ENCODE results near the gene JAML. TPM values are rescaled to one million over a fixed set of nuclear protein-coding genes. Genes with fewer than 3 reads are reported as not detected.

The JAML gene
- total RNA-seq, 1 experiment from 2014 or later: not detected

Other genes starting within 250 kb of the JAML start
- 0.05 and 0.76 TPM in 2 replicates for gene IL10RA, start 238.6 kb downstream of the JAML start, total RNA-seq (2022)
- gene TMPRSS4, start 147.9 kb downstream of the JAML start, total RNA-seq (2022): 99.9 and 132 TPM in 2 replicates
- gene SMIM35, start 138.0 kb downstream of the JAML start, total RNA-seq (2022): not detected in 2 replicates
- not detected in 2 replicates for gene SCN4B, start 72.2 kb downstream of the JAML start, total RNA-seq (2022)
- not detected in 2 replicates for gene SCN2B, start 48.4 kb downstream of the JAML start, total RNA-seq (2022)
- 5.9 and 6.9 TPM in 2 replicates for gene MPZL3, start 27.4 kb upstream of the JAML start, total RNA-seq (2022)
- 69.6 and 81.7 TPM in 2 replicates for gene MPZL2, start 39.3 kb upstream of the JAML start, total RNA-seq (2022)
- not detected in 2 replicates for gene CD3E, start 79.7 kb upstream of the JAML start, total RNA-seq (2022)
- gene CD3D, start 117.7 kb upstream of the JAML start, total RNA-seq (2022): not detected in 2 replicates
- gene CD3G, start 119.3 kb upstream of the JAML start, total RNA-seq (2022): not detected in 2 replicates
- gene UBE4A, start 134.6 kb upstream of the JAML start, total RNA-seq (2022): 28.8 and 30.8 TPM in 2 replicates
- gene ATP5MG, start 176.6 kb upstream of the JAML start, total RNA-seq (2022): 145 and 151 TPM in 2 replicates
- gene KMT2A, start 211.5 kb upstream of the JAML start, total RNA-seq (2022): 58.1 and 61.8 TPM in 2 replicates